GM12801 (cell line): ENCODE measurements around the gene APLF.

Source experiments
- CTCF ChIP-seq: IDR thresholded peaks from one replicate; pipeline ENCODE4 v1.5.1; 2011; ENCODE audit warnings: control low read depth; ENCODE audit not compliant: insufficient read length; ENCODE audit errors: extremely low read depth

The APLF gene

GRCh38 chr2:68472796-68473414 is 5.5 kb downstream of the APLF start:
- TF ChIP-seq CTCF, result no peak

- TF ChIP-seq CTCF, result no peak
Observed at GRCh38 chr2:68475110-68475509, 7.7 kb downstream of the APLF start.

- TF ChIP-seq CTCF, result no peak
Observed at GRCh38 chr2:68475576-68475975, 8.2 kb downstream of the APLF start.

- TF ChIP-seq CTCF, result no peak
Observed at GRCh38 chr2:68476454-68476853, 9.1 kb downstream of the APLF start.

- no peak for TF ChIP-seq CTCF
Observed at GRCh38 chr2:68478688-68479087, 11.3 kb downstream of the APLF start.

- TF ChIP-seq CTCF, result no peak
Observed at GRCh38 chr2:68482296-68482820, 15.0 kb downstream of the APLF start.

- no peak for TF ChIP-seq CTCF
Observed at GRCh38 chr2:68483011-68483410, 15.6 kb downstream of the APLF start.
